GM18499 (cell line): Measurements from ENCODE around the gene SLC4A1AP.
"Not testable (repeated sequence)": the region's sequence is repeated elsewhere in the genome, so short reads cannot be mapped to it uniquely, and the experiment has no call there.

Experiments used
- ATAC-seq: cut with Tn5 transposase; IDR thresholded peaks from one replicate; pipeline ENCODE4 v1.9.1; 2021; ENCODE audit warnings: moderate number of reproducible peaks; ENCODE audit not compliant: insufficient read depth, unreplicated experiment

The SLC4A1AP gene

DNA sequence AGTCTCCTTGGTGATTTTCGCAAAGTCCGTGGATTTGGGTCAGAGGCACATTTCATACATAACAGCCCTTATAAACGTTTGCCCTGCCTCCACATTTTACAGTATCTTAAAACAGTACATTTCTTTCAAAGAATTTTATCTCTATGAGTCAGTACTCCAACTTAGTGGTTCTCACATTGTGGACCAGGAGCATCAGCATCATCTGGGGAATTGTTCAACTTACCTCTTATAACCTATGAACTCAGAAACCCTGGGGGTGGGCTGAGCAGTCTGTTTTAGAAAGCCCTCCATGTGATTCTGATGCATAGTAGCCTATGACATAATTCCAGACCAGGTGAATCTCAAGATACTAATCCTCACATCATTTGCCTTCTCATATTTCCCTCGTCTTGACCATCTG, 12.6 kb upstream of the SLC4A1AP start:
- no peak for ATAC-seq

DNA sequence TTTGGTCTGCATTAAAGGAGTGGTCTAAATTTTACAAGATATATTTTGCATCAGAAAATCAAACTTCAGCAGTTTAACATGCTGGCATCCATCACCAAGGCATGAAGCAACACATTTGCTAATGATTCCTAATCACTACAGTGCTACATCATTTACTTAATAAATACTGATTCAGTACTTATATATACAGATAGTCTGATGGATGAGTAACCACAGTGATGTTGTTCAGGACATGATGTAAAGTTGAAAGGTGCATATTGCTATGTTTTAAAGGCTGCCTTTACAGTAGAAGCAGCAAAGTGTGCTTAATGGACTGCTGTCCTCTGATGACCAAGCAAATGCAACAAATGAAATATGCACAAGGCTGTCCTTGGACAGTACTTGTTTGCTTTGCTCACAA, 11.3 kb upstream of the SLC4A1AP start:
- ATAC-seq = no peak

DNA sequence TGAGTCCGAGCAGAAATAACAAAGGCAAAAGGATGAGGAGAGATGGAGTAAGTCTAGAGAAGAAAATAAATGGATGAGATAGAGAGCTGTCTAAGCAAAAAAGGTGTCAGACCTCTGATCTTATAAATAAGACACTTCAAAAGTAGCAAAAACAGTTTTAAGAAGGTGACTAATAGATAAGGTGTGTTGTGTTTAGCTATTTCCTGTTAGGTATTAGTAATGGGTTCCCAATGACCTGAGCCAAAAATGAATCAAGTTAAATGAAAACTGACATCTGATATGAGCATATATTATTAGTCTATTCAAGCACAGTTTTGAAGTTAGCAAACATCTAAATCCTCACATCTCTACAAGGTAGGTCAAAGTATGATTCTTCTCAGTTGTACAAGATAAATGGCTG, 10.9 kb upstream of the SLC4A1AP start:
- no peak for ATAC-seq

DNA sequence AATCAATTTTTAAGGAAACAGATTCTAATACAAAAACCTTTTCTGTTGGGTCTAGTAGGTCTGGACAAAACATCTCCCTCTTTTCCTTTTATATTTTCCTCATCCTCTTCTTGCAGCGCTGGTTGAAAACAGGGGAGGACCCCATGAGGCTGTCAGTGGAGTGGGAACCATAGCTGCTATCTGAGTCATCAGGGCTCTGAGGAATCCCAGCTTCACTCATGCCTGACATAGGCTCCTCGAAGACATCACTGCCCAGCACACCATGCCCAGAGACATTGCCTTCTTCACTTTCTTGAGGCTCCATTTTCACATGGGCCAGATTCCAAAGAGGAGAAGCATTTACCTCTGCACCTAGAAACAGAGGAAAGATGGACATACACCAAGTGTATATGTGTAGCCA, 10.3 kb upstream of the SLC4A1AP start:
- no peak for ATAC-seq

DNA sequence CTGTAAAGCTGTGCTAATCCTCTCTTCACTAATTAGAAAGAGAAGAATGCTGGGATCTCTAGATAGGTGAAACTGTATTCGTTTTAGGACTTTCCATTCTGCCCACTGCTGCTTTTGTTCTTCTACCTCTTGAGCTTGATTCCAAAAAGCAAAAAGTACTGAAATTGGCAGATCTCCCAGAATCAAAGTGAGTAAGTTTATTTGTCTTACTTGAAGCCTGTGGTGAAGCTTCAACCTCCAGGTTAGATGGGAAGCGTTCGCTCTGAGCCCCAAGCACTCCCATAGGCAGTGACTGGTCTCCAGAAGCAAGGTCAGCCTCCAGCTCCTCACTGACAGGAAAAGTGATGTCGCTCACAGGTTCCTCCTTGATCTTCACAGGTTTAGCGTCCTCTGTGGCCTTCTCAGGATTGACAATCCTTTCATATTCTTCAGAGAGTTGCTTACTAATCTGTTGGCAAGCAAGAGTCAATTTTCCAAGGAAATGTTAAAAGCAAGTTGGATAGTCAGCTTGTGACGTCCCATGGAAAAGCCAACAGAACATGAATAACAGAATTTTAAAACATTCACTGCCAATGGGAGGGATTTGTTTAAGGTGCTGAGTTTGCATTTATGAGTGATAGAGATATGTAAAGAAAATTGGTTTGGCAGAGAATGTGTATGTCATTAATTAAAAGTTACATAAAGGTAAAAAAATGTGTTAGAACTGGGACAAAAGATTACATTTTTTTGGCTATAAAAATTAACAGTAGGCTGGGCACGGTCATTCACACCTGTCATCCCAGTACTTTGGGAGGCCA, 8.3 kb upstream of the SLC4A1AP start:
- ATAC-seq = no peak

DNA sequence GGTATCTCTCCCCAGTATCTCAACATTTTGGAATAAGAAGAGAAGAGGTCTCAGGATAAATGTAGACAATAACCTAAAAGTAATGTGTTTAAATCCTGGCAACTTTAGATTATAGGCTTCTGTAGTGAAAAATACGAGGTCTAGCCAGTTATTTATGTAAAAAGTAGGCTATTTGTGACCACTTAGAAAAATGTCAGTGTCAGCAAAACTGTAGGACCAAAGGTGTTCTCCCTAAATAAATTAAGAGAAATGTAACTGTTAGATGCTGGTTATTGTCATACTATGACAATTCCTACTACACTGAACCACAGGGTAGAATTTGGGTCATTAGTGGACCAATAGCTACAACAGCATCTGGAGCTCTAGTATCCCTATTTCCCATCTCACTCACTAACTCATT, 2.3 kb upstream of the SLC4A1AP start:
- ATAC-seq = no peak

DNA sequence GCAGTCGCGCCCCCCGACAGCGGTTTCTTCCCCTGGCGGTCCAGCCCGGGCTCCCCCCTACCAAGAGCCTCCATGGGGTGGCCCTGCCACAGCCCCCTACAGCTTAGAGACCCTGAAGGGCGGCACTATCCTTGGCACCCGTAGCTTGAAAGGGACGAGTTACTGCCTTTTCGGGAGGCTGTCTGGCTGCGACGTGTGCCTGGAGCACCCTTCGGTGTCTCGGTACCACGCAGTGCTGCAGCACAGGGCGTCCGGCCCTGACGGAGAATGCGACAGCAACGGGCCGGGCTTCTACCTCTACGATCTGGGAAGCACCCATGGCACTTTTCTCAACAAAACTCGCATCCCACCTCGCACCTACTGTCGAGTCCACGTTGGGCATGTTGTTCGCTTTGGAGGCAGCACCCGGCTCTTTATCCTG, 475 bp downstream of the SLC4A1AP start:
- no peak for ATAC-seq

DNA sequence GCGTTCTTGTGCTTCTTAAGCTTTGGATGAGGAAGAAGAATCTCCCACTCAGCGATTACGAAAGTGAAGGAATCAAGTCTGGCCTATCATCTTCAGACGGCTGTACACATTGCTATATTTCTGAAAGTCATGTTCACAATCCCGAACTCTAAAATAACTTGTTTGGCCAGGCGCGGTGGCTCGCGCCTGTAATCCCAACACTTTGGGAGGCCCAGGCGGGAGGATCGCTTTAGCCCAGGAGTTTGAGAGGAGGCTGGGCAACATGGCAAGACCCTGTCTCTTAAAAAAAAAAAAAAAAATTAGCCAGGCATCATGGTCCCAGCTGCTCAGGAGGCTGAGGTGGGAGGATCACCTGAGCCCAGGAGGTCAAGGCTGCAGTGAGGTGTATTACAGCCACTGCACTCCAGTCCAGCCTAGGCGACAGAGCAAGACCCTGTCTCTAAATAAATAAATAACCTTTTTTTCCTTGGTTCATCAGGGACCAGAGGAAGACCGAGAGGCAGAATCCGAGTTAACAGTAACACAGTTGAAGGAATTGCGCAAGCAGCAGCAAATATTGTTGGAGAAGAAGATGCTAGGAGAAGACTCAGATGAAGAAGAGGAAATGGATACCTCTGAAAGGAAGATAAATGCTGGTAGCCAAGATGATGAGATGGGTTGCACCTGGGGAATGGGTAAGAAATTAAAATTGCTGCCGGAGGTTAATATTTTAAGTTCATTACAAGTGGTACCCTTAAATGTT, 1.1 kb downstream of the SLC4A1AP start:
- no peak for ATAC-seq

DNA sequence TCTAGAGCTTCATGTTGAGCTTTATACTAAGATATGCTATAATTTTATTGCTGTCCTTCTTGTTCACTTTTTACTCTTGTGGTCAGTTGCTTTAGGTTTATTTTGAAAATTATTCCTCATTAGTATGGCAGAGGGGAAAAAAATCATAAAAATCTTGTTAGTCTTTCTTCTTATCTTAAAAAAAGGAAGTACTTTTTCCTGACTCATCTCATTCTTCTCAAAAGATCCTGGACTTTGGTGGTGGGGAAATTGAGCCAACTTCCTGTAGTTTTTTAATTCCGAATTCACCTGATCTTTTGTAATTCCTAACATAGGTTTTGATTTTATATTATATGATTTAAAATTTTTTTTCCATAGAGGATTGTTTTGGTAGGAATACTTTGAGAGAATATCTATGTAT, 3.8 kb downstream of the SLC4A1AP start:
- ATAC-seq = no peak

DNA sequence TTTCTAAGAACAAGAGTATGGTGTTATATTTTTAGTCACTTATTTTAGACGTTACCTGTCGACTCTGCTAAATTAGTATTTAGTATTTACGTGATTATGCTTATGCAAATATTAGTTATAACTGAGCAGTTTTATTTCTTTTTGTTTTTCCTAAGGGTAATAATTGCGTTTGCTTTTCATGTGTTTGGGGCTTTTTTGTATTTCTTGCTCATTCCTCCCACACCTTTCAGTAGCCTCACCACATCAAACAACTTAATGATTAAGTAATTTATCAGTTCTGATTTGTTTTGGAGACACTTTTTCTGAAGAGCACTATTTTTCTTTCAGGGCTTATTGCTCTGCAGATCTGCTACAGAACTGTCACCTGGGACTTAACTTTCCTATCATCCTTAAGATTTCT, 7.5 kb downstream of the SLC4A1AP start:
- no peak for ATAC-seq

DNA sequence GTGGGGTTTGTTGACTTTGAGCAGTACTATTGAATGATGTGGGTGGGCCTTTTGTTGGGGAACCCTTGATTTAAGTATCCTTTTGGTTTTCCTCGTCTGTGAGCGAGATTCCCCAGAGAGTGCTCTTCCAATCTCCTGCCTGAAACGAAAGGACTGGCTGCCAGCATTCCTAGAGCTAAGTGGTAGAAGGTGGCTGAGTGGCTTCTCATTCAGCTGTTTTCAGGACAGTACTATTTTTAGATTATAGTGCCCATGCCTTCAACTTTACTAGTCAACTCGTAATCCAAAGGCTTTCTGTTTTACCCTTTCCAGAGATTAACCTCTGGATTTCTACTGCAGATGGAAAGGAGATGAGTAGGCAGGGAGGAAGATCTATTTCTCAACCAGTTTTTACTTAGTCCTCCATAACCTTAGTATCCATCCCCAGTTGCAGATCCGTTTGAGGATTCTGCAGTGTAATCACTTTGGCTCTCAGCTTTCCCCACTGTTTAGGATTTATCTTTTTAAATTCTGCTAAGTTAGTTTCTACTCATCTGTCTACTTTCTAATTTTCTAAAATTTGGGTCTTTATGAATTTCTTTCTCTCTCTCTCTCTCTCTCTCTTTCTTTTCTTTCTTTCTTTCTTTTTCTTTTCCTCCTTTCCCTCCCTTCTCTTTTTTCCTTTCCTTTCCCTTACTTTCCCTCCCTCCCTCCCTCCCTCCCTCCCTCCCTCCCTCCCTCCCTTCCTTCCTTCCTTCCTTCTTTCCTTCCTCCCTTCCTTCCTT, 9.2 kb downstream of the SLC4A1AP start:
- ATAC-seq = no peak

DNA sequence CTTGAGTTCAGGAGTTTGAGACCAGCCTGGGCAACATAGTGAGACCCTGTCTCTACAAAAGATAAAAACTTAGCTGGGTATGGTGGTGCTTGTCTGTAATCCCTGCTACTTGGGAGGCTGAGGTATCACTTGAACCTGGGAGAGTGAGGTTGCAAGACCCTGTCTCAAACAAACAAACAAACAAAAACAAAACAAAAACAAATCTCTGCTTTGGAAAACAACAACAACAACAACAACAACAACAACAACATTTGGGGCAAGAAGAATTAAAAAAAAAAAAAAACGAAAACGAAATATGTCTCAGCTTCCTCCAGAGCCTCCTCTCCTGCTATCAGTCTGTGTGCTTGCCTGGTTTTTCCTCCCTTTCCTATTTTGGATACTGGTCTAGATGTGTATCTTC, 16.9 kb downstream of the SLC4A1AP start:
- ATAC-seq = no peak

DNA sequence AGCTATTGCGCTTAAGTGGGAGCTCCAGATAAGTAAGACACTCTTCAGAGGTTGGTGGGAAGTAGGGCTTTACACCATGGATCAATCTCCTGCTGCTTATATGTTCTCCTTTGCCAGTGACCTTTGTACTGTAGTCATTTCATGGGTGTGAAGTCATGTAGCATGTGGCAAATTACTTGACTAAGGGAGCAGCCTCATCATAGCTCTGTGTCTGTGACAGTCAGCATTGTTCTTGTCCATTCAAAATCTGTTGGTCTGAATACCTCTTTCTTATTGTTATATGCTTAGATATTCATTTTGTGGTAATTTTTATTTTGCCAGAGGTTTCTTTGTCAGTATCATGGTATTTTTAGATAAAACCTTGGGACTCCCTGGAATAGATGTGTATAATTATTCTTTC, 18.2 kb downstream of the SLC4A1AP start:
- no peak for ATAC-seq

DNA sequence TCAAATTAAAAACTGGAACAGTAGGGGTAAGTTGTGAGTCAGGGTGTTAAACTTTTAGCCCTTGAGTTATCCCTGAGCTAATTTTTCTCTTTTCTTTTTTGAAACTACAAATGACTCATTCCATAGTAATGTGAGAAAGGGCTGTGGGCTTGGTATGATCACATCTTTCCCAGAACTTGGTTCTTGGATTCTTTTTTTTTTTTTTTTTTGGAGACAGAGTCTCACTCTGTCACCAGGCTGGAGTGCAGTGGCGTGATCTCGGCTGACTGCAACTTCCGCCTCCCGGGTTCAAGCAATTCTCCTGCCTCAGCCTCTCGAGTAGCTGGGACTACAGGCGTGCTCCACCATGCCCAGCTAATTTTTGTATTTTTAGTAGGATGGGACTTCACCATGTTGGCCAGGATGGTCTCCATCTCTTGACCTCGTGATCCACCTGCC, 18.7 kb downstream of the SLC4A1AP start:
- not testable (repeated sequence) for ATAC-seq

DNA sequence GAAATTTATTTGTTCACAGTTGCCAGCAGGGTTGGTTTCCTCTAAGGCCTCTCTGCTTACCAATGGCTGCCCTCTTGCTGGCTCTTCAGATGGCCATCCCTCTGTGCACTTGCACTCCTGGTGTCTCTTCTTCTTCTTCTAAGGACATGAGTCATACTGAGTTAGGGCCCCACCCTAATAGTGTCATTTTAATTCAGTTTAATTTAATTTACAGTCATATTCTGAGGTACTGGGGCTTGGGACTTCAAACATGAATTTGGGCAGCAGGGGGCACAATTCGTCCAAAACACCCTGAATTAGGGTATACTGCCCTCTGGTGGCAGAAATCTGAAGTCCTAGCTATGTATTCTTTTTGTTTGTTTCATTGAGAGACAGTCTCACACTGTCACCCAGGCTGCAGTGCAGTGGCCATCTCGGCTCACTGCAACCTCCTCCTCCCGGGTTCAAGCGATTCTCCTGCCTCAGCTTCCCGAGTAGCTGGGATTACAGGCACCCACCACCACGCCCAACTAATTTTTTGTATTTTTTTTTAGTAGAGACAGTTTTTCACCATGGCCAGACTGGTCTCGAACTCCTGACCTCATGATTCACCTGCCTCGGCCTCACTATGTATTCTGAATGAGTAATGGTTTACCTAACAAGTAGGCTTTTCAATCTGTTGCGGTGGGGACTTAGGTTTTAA, 19.8 kb downstream of the SLC4A1AP start:
- no peak for ATAC-seq

DNA sequence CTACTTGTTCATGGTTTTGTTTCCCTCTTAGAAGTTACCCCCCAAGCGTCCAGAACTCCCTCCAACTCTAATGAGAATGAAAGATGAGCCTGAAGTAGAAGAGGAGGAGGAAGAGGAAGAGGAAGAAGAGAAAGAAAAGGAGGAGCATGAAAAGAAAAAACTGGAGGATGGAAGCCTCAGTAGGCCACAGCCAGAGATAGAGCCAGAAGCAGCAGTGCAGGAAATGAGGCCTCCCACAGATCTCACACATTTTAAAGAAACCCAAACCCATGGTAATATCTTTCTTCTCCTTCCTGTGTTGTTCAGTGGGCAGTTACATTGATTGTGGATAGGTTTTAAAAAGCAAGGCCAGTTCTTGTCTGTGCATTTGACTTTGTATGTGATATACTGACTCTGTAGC, 21.3 kb downstream of the SLC4A1AP start:
- ATAC-seq = not testable (repeated sequence)

DNA sequence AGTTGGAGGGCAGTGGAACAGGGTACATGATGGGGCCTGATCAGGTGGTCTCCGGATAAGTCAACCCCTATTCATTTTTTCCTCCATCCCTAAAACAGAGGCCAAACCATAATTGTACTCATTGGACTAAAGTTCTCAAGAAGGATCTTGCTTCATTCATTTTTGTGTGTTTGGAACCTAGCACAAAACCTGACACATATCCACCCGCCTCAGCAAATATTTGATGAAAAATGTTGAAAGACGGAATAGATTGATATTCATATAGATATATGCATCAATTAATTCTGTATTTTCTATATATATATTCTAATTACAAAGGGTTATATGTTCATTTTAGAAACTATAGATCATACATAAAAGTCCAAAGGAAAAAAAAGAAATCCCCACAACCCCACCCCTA, 21.9 kb downstream of the SLC4A1AP start:
- no peak for ATAC-seq

DNA sequence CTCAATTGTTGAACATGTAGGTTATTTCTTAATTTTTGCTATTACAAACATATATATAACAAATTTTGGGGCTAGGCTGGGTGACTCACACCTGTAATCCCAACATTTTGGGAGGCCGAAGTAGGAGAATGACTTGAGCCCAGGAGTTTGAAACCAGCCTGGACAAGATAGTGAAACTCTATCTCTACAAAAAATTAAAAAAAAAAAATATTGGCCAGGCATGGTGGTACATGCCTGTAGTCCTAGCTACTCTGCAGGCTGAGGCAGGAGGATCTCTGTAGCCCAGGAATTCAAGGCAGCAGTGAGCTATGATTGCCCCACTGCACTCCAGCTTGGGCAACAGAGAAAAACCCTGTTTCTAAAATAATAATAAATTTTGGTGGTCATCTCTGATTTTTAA, 23.5 kb downstream of the SLC4A1AP start:
- no peak for ATAC-seq

DNA sequence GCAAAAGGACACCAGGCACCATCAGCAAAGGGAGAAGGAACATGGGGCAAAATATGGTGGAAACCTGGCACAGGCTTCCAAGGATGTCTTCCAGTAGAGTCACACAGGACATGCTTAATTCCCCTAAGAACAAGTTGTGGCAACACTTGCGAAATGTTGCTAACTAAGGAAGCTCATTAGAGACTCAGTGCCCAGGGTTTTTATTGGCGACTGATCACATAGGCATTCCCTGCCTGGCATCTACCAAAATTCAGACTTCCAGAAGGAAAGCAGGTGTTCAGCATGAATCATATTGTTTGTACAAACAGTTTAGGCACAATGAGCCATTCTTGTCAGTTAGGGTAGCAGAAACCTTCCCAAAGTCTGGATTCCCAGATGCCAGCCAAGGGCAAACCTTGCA, 25.7 kb downstream of the SLC4A1AP start:
- no peak for ATAC-seq

DNA sequence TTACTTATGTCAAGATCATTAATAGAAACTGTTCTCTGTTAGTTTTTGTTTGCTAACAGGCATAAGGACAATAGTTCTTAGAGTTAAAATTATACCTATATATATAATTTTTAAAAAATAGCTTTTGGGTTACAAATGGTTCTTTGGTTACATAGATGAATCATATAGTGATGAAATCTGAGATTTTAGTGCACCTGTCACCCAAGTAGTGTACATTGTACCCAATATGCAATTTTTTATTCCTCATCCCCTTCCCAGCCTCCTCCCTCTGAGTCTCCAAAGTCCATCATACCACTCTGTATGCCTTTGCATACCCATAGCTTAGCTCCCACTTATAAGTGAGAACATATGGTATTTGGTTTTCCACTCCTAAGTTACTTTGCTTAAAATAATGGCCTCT, 26.4 kb downstream of the SLC4A1AP start:
- no peak for ATAC-seq

DNA sequence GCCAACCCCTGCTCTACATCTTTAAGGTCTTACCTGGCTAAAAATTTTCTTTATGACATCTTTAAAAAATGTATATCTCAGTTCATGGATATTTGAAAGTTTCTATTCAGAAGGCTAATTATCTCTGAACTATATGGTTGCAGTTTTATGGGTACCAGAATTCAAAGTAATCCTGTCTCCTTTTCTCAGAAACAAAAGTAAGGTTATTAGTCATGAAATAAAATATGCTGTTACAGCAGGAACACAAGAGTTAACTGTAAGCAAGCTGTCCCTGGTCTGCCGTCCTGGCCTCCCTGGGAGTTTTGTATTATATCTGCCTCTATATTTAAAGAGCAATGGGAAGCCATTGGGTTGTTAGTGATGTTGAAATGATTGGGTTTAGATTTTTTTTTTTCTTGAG, 34.0 kb downstream of the SLC4A1AP start:
- ATAC-seq = no peak
